Breast epithelium (tissue), 4 donors: Measurements from ENCODE around the gene WIPI1. TPM values are rescaled to one million over a fixed set of nuclear protein-coding genes. Genes with fewer than 3 reads are reported as not detected.

Source experiments
- DNase-seq, 2 donors: peaks; one replicate each; pipeline ENCODE4 v3.0.0-alpha.2; 2019; ENCODE audit warnings: low spot score in 2 of 2
- H3K27ac ChIP-seq, 2 donors: fragments of 200-600 bp; sonication (generic) in 1 of 2; one replicate each; pipeline ENCODE4 v1.5.1; 2016 to 2019; ENCODE audit warnings: mild to moderate bottlenecking in 1 of 2
- H3K27me3 ChIP-seq, 2 donors: fragments of 200-600 bp; sonication (generic) in 1 of 2; one replicate each; pipeline versions ENCODE4 v1.5.1 to v1.6.0; 2017 to 2019; ENCODE audit warnings: control low read depth in 1 of 2, mild to moderate bottlenecking in 1 of 2
- H3K36me3 ChIP-seq: fragments of 200-600 bp; one replicate; pipeline ENCODE4 v1.5.1; 2019
- H3K4me1 ChIP-seq, 2 donors: fragments of 200-600 bp; sonication (generic); one replicate each; pipeline ENCODE4 v1.5.1; 2016 to 2019; ENCODE audit warnings: control low read depth in 1 of 2
- H3K4me3 ChIP-seq, 3 donors: fragments of 200-600 bp; sonication (generic); 1 replicate in 2 of 3; 2 replicates in 1 of 3; pipeline ENCODE4 v1.5.1; 2016 to 2019; ENCODE audit warnings: mild to moderate bottlenecking in 3 of 3, moderate library complexity in 2 of 3
- H3K9me3 ChIP-seq, 2 donors: fragments of 200-600 bp; sonication (generic) in 1 of 2; one replicate each; pipeline ENCODE4 v1.5.1; 2016 to 2019; ENCODE audit warnings: control low read depth in 1 of 2
- POLR2A ChIP-seq: fragments of 450-650 bp; IDR thresholded peaks from one replicate; pipeline ENCODE4 v1.6.1; 2016; ENCODE audit warnings: antibody characterized with exemption, mild to moderate bottlenecking, moderate library complexity
- POLR2AphosphoS5 ChIP-seq, 3 donors: sonication (generic); formaldehyde crosslinking; IDR thresholded peaks; one replicate each; pipeline ENCODE4 v1.6.1; 2017; ENCODE audit warnings: antibody characterized with exemption in 3 of 3
- intact Hi-C: fragments of 100-400 bp; cut with DNase I; formaldehyde crosslinking; loops from one replicate; pipeline ENCODE4 v1.15.1; 2023; ENCODE audit warnings: low total_unique reads
- total RNA-seq, 3 donors: library from RNA; depleted of rRNA; stranded (reverse); fragments of >200 nt; gene quantifications; one replicate each; pipeline ENCODE4 v1.1.0, GENCODE V29; 2016
- TF ChIP-seq, protein P1 (sequence below), 3 donors: fragments of 450-650 bp; IDR thresholded peaks; one replicate each; pipeline ENCODE4 v1.5.1; 2016 to 2017; ENCODE audit warnings: antibody characterized with exemption in 3 of 3, mild to moderate bottlenecking in 3 of 3, moderate library complexity in 3 of 3

WIPI1 gene
- total RNA-seq, 3 donors from 2014 or later = 65.1 to 83.6 (median 70.9) TPM

DNA sequence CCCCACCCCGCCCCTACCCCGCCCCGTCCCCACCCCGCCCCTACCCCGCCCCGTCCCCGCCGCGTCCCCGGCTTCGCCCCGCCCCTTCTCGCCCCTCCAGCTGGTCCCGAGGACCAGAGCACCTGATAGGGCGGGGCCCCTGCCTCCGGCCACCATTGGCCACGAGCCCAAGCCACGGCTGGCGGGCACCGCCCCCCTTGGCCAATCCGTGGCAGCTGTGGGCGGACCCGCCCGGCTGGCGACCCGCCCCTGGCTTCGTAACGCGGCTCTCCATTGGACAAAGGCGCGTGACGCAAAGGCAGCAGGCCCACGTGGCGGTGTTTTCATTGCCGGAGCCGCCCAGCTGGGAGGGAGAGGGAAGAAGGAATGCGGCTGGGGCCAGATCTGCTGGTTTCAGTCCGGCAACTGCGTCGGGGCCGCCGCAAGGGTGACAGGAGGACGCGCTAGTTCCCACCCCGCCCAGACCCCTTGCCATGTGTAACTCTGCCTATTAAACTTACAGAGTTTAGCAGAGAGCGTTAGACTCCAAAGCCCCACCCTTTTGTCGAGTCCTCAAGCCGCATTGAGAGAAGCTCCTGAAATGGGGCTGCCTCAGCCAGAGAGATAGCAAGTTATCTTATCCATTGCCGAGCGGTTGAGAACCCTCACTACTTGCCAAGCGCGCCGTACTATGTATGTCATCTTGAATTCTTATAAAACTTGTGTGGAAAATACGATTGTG is 403 bp upstream of the WIPI1 start:
- Histone ChIP-seq H3K9me3 (no peaks in the 10 kb centered on the region), H3K36me3 (no peaks in the 10 kb centered on the region), H3K27me3 (no peaks in the 10 kb centered on the region), H3K4me1 (no peaks in the 10 kb centered on the region), H3K4me3 (peak overlapping the region; percentile 86 to 91 (median 87)), H3K27ac (peak overlapping the region; percentile 98 to 99)
- TF ChIP-seq POLR2AphosphoS5 (IDR thresholded peaks at IDR 0.05) = peak; percentile 67 to 94 (median 84)
- peak; percentile 62 for TF ChIP-seq POLR2A
- TF ChIP-seq, protein P1, sequence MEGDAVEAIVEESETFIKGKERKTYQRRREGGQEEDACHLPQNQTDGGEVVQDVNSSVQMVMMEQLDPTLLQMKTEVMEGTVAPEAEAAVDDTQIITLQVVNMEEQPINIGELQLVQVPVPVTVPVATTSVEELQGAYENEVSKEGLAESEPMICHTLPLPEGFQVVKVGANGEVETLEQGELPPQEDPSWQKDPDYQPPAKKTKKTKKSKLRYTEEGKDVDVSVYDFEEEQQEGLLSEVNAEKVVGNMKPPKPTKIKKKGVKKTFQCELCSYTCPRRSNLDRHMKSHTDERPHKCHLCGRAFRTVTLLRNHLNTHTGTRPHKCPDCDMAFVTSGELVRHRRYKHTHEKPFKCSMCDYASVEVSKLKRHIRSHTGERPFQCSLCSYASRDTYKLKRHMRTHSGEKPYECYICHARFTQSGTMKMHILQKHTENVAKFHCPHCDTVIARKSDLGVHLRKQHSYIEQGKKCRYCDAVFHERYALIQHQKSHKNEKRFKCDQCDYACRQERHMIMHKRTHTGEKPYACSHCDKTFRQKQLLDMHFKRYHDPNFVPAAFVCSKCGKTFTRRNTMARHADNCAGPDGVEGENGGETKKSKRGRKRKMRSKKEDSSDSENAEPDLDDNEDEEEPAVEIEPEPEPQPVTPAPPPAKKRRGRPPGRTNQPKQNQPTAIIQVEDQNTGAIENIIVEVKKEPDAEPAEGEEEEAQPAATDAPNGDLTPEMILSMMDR (IDR thresholded peaks at IDR 0.05) = peak in 1 of 3 donors; percentile 23
- intact Hi-C loops = no loop called here
- DNase-seq = peak; percentile 99

DNA sequence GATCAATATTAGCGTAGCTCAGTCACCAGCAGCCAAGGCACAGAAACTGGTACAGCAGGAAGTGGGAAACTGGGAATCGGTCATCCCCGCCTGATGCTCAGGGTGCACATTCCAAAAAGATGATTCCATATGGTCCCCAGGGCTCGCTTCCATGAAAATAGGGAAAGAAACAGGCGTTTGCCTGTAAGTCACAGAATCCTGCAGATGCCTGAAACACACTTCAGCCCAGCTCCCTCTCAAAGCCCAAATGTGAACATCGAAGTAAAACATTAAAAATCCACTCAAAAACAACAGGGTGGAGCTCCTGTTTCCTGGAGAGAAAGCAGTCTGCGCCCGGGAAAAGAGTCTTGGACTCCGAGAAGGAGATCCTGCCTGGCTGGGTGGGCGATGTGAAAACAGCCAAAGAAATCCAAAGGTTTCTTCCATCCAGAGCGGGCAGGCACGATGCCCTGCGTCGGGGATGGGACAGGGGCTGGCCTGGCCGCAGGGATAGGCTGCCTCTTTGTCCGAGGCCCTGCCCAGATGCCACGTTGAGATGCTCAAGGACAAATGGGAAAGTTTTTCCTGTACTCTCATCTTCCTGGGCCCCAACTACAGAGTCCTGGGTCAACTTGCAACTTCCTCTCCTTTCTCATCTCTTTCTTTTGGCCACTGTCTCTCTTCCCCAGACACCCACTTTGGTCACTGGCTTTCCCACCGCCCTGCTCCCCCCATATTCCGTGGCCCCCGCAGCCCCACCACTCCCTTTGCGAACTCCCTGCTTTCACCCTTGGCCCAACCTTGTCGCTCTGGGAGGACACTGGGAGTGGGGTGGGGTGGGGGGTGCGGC is 743 bp downstream of the WIPI1 start:
- peak; percentile 77 to 87 for DNase-seq
- no peaks in the 10 kb centered on the region for H3K9me3 ChIP-seq
- intact Hi-C loops = no loop called here
- peak overlapping the region; percentile 98 to 99 for H3K27ac ChIP-seq
- TF ChIP-seq POLR2AphosphoS5 (IDR thresholded peaks at IDR 0.05) (peak; percentile 16 to 64 (median 60)), POLR2A (no peak)
- TF ChIP-seq, protein P1 (IDR thresholded peaks at IDR 0.05) = no peak
- H3K27me3 ChIP-seq = no peaks in the 10 kb centered on the region
- H3K4me1 ChIP-seq = no peaks in the 10 kb centered on the region
- H3K36me3 ChIP-seq = no peaks in the 10 kb centered on the region
- H3K4me3 ChIP-seq = peak overlapping the region; percentile 86 to 91 (median 87)

DNA sequence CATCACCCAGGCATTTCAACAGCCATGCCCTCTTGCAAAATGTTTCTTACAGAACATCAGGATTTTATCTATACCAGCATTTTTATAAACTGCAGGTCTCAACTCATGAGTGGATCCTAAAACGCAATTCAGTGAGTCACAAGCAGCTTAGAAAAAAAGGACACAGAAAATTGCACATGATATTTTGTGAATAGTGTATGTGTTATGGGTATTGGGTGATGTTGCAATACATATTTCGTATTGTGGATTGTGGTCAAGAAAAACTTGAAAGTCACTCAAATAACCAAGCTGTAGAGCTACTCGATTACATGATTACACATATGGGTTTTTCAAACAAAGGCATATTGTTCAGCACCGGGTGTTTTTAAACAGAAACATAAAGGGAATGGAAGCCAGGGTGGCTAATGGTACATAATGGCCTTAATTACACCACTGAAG is 1.4 kb downstream of the WIPI1 start:
- intact Hi-C loops = no loop called here
- H3K9me3 ChIP-seq = no peaks in the 10 kb centered on the region
- no peak for DNase-seq

DNA sequence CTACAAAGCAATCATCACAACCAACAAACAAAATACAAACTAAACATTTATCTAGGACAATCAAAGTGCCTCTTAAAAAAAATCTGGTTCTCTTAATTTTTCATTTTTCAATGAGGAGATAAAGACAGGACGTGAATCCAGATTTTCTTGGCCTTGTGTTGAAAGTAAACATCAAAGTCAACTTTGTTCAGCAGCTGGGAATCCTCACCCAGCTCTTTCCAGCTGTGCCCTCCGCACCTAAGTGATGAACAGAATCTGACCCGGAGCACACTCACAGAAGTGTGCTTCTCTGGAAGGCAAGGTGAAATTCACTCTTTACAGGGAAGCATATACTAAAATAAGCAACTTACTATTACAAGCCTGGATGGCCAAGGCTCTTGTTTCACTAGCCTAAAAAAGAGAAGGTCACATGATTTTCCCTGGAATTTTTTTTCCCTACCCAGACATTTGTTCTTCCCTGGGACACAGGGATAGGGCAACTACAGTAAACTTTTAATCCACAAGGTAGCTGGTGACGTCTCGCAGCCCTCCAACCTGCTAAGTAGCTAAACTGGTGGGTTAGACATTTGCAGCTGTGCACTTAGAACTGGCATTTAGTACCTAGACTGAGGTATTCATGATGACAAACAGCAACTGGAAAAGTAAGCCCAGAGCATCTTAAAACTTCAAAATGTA is 3.2 kb downstream of the WIPI1 start:
- no peak for TF ChIP-seq POLR2AphosphoS5 (IDR thresholded peaks at IDR 0.05)
- TF ChIP-seq, protein P1 (IDR thresholded peaks at IDR 0.05) = no peak
- intact Hi-C loops = no loop called here
- DNase-seq = no peak
- Histone ChIP-seq H3K27me3 (no peaks in the 10 kb centered on the region), H3K9me3 (no peaks in the 10 kb centered on the region), H3K4me3 (peak overlapping the region in 1 of 3 donors; percentile 39), H3K4me1 (no peaks in the 10 kb centered on the region), H3K27ac (peak overlapping the region; percentile 98 to 99), H3K36me3 (no peaks in the 10 kb centered on the region)

More for the DNA sequence above, 1.4 kb downstream of the WIPI1 start:
- Histone ChIP-seq H3K36me3 (no peaks in the 10 kb centered on the region), H3K4me3 (peak overlapping the region; percentile 86 to 91 (median 87)), H3K4me1 (no peaks in the 10 kb centered on the region), H3K27ac (peak overlapping the region; percentile 98 to 99), H3K27me3 (no peaks in the 10 kb centered on the region)
- TF ChIP-seq, protein P1 (IDR thresholded peaks at IDR 0.05) = no peak
- TF ChIP-seq POLR2A = peak; percentile 15
